Measurements from ENCODE around the gene TM2D3.

Gene TM2D3

DNA sequence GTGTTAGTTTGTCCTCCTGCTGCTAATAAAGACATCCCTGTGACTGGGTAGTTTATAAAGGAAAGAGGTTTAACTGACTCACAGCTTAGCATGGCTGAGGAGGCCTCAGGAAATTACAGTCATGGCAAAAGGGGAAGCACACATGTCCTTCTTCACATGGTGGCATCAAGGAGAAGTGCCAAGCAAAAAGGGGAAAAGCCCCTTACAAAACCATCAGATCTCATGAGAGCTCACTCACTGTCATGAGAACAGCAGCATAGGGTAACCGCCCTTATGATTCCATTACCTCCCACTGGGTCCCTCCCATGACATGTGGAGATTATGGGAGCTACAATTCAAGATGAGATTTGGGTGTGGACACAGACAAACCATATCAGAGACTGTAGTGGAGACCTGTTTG, 27.0 kb downstream of the TM2D3 start:
- TF ChIP-seq, protein P1, sequence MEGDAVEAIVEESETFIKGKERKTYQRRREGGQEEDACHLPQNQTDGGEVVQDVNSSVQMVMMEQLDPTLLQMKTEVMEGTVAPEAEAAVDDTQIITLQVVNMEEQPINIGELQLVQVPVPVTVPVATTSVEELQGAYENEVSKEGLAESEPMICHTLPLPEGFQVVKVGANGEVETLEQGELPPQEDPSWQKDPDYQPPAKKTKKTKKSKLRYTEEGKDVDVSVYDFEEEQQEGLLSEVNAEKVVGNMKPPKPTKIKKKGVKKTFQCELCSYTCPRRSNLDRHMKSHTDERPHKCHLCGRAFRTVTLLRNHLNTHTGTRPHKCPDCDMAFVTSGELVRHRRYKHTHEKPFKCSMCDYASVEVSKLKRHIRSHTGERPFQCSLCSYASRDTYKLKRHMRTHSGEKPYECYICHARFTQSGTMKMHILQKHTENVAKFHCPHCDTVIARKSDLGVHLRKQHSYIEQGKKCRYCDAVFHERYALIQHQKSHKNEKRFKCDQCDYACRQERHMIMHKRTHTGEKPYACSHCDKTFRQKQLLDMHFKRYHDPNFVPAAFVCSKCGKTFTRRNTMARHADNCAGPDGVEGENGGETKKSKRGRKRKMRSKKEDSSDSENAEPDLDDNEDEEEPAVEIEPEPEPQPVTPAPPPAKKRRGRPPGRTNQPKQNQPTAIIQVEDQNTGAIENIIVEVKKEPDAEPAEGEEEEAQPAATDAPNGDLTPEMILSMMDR (IDR thresholded peaks at IDR 0.05; ENCODE audit: unreplicated experiment in 3 of 3): no peak
- H3K27ac Mint-ChIP-seq: no peak overlapping the region
- H3K27me3 Mint-ChIP-seq (ENCODE audit: low read depth): no peaks in the 10 kb centered on the region
- peaks cover 10% of the 10 kb centered on the region for H3K4me1 Mint-ChIP-seq
- peaks cover 30% of the 10 kb centered on the region for H3K9me3 Mint-ChIP-seq
- peaks cover 40% of the 10 kb centered on the region for H3K36me3 Mint-ChIP-seq (ENCODE audit: low read depth)
- H3K4me3 Mint-ChIP-seq: no peak overlapping the region

DNA sequence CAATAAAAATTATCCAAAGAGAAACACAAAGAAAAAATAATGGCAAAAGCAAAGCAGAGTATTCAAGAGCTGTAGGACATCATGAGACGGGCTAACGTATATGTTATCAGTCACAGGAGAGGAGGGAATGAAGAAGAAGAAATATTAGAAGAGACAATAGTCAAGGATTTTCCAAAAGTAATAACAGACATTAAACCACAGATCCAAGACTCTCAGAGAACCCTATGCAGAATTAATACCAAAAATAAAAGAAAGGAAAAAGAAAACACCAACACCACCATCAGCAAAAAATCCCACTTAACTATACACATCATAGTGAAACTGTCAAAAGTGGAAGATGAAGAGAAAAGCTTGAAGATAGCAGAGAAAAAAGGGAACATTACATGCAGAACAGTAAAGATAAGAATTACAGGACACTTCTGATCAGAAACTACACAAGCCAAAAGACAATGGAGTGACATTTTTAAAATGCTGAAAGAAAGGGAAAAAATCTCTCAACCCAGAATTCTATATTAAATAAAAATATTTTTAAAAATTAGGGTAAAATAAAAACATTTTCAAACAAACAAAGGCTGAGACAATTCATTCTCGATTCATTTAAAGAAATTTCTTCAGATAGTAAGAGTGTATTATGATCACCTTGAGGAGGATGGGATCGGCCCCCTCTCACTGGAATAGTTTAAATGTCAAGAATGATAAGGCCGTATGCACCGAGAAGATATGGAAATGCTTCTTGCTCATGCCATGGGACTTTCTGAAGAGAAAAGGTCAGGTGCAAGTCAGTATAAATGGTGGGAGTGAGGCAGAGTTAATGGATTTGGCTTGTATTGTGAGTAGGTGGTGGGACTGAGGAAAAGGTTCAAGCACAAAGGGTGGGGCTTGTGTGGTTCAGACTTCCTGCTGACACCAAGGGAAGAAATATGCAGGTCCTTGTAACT, 28.5 kb downstream of the TM2D3 start:
- Mint-ChIP-seq H3K9me3 (peaks cover 30% of the 10 kb centered on the region), H3K36me3 (ENCODE audit: low read depth) (peaks cover 40% of the 10 kb centered on the region), H3K27ac (no peak overlapping the region), H3K4me3 (no peak overlapping the region), H3K4me1 (peaks cover 20% of the 10 kb centered on the region), H3K27me3 (ENCODE audit: low read depth) (no peaks in the 10 kb centered on the region)
- TF ChIP-seq, protein P1 (IDR thresholded peaks at IDR 0.05; ENCODE audit: unreplicated experiment in 3 of 3): no peak

DNA sequence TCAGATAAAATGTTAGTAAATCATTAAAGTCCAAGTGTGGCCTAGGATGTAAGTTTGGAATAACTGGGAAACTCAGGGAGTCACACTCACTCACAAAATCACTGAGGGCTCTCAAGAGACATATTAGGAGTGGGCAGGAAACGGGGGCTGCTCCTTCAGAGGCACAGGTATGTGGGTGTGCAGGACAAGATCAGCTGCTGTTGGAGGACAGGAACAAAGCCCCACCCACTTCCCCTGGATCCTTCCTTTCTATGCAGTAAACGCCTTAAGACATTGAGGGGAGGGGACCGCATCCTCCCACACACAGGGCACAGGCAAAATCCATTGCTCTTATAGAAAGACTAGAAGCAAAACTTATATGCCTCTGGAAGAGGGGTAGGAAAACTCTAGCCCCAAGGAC, 30.2 kb downstream of the TM2D3 start:
- peaks cover 40% of the 10 kb centered on the region for H3K36me3 Mint-ChIP-seq (ENCODE audit: low read depth)
- H3K4me3 Mint-ChIP-seq: no peak overlapping the region
- TF ChIP-seq, protein P1 (IDR thresholded peaks at IDR 0.05; ENCODE audit: unreplicated experiment in 3 of 3): no peak
- no peaks in the 10 kb centered on the region for H3K27me3 Mint-ChIP-seq (ENCODE audit: low read depth)
- H3K4me1 Mint-ChIP-seq: peaks cover 35% of the 10 kb centered on the region
- peak overlapping the region in 1 of 3 experiments; percentile 17 for H3K27ac Mint-ChIP-seq
- H3K9me3 Mint-ChIP-seq: peaks cover 30% of the 10 kb centered on the region

DNA sequence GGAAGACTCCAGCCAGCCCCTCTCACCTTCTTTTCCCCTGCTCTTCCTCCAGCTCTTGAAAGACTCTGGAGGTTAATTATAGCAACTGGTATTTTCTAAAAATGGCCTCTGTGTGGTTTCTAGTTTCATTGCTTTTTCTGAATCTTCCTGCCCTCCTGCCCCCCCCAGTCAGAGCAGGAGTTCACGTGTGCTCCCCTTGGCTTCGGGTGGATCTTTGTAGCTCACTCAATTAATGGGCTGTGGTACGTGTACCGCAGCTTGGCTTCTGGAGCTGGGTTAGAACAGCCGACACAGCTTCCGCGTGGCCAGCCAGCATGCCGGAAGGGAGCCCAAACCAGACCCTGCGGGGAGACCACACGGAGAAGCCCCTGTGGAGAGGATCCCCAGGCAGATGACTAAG, 31.5 kb downstream of the TM2D3 start:
- Mint-ChIP-seq H3K27me3 (ENCODE audit: low read depth) (peaks cover 2% of the 10 kb centered on the region), H3K4me3 (peak overlapping the region in 1 of 3 experiments; percentile 7)

DNA sequence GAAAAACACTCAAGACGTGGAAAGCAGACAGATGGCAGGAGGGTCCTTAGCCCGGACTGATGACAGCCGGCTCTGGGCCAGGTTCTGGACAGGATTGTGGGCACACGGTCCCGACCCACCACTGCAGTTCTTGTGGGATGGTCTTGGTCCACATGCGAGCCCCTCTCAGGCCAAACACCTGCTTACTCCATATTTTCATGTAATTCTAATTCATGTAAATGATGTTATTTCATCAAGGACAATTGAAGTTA, 32.6 kb downstream of the TM2D3 start:
- H3K9me3 Mint-ChIP-seq: peaks cover 24% of the 10 kb centered on the region
- TF ChIP-seq, protein P1 (IDR thresholded peaks at IDR 0.05; ENCODE audit: unreplicated experiment in 3 of 3): no peak
- H3K27me3 Mint-ChIP-seq (ENCODE audit: low read depth): peaks cover 9% of the 10 kb centered on the region
- no peak overlapping the region for H3K27ac Mint-ChIP-seq
- peaks cover 59% of the 10 kb centered on the region for H3K4me1 Mint-ChIP-seq
- no peak overlapping the region for H3K4me3 Mint-ChIP-seq
- H3K36me3 Mint-ChIP-seq (ENCODE audit: low read depth): peaks cover 24% of the 10 kb centered on the region

More for the DNA sequence above, 31.5 kb downstream of the TM2D3 start:
- TF ChIP-seq, protein P1 (IDR thresholded peaks at IDR 0.05; ENCODE audit: unreplicated experiment in 3 of 3): no peak
- Mint-ChIP-seq H3K4me1 (peaks cover 48% of the 10 kb centered on the region), H3K27ac (no peak overlapping the region), H3K36me3 (ENCODE audit: low read depth) (peaks cover 33% of the 10 kb centered on the region), H3K9me3 (peaks cover 25% of the 10 kb centered on the region)
